Body of pancreas (tissue), 4 donors: ENCODE measurements around the gene PRKAG2.
A peak's percentile ranks its signal among the peaks of the same experiment; 100 is the strongest.

Experiments
- CTCF ChIP-seq, 7 experiments: fragments of 450-650 bp in 4 of 7; fragments of 200-600 bp in 3 of 7; sonication (generic) in 3 of 7; IDR thresholded peaks; one replicate each; pipeline ENCODE4 v1.5.1; 2016 to 2019; ENCODE audit warnings: antibody characterized with exemption in 7 of 7
- POLR2A ChIP-seq, 3 donors: fragments of 450-650 bp; IDR thresholded peaks; one replicate each; pipeline ENCODE4 v1.6.1; 2016; ENCODE audit warnings: antibody characterized with exemption in 3 of 3, mild to moderate bottlenecking in 2 of 3

- peak in 2 of 7 experiments; percentile 7 to 34 for TF ChIP-seq CTCF (IDR thresholded peaks at IDR 0.05)
- peak; percentile 76 to 84 (median 80) for TF ChIP-seq POLR2A (IDR thresholded peaks at IDR 0.05)
Measured at GRCh38 chr7:151518947-151519764, 357.8 kb downstream of the PRKAG2 start.
